Activated CD4-positive, alpha-beta T cell treated with anti-CD3 and anti-CD28 coated beads for 36 hours (primary cell): ENCODE results near the gene TECTB. TPM values are rescaled to one million over a fixed set of nuclear protein-coding genes. Genes with fewer than 3 reads are reported as not detected.

Experiments used
- ATAC-seq: fragments of 200-7000 bp; cut with Tn5 transposase; one replicate; pipeline ENCODE4 v1.10.0; 2021; ENCODE audit warnings: mild to moderate bottlenecking, moderate library complexity
- CTCF ChIA-PET: fragments of 350-600 bp; sonication (Branson Sonifier 250); formaldehyde crosslinking; loops from one replicate; lab custom pipeline; 2021; ENCODE audit warnings: antibody characterized with exemption; lab: Charles Lee
- POLR2A ChIA-PET: fragments of 350-600 bp; sonication (Branson Sonifier 250); formaldehyde crosslinking; loops from one replicate; lab custom pipeline; 2021; ENCODE audit warnings: antibody characterized with exemption, inconsistent platforms; lab: Charles Lee
- DNase-seq: peaks from one replicate; pipeline ENCODE4 v3.0.0-alpha.2; 2020
- H3K27ac Mint-ChIP-seq: one replicate; pipeline ENCODE4 v1.8.0; 2021; ENCODE audit warnings: mixed read lengths
- H3K27me3 Mint-ChIP-seq: one replicate; pipeline ENCODE4 v1.8.0; 2021; ENCODE audit warnings: mixed read lengths
- H3K36me3 Mint-ChIP-seq: one replicate; pipeline ENCODE4 v1.8.0; 2021; ENCODE audit warnings: low read depth, mixed read lengths
- H3K4me1 Mint-ChIP-seq: one replicate; pipeline ENCODE4 v1.8.0; 2021; ENCODE audit warnings: mixed read lengths
- H3K4me3 Mint-ChIP-seq: one replicate; pipeline ENCODE4 v1.8.0; 2021; ENCODE audit warnings: mild to moderate bottlenecking, moderate library complexity, mixed read lengths
- H3K9me3 Mint-ChIP-seq: one replicate; pipeline ENCODE4 v1.8.0; 2021; ENCODE audit warnings: low read depth, mixed read lengths
- intact Hi-C, 2 experiments: fragments of 100-400 bp; cut with DNase I in 1 of 2; cut with micrococcal nuclease in 1 of 2; formaldehyde crosslinking; loops; one replicate each; pipeline versions ENCODE4 v1.14.2 to v1.15.1; 2022 to 2024; cut with DNase I, micrococcal nuclease
- total RNA-seq, 2 experiments: library from RNA; stranded (reverse); gene quantifications; one replicate each; pipeline ENCODE4 v1.2.3, GENCODE V29; 2021

Gene TECTB
- total RNA-seq, 2 experiments from 2014 or later, result not detected

GRCh38 chr10:112336556-112337201 lies 53.5 kb downstream of the TECTB start:
- H3K4me3 Mint-ChIP-seq, result no peak overlapping the region
- POLR2A ChIA-PET, result interaction anchor here (0.6 kb wide), 1 partner anchor 12 kb away, joined by 3 read pairs; no protein-coding TSS in a partner anchor
- ATAC-seq (no peak), DNase-seq (no peak)
- H3K36me3 Mint-ChIP-seq, result no peaks in the 10 kb centered on the region
- intact Hi-C loops, result no loop called here
- H3K27ac Mint-ChIP-seq, result no peak overlapping the region
- H3K9me3 Mint-ChIP-seq, result no peaks in the 10 kb centered on the region
- CTCF ChIA-PET, result no interaction called here
- H3K4me1 Mint-ChIP-seq, result peaks cover 7% of the 10 kb centered on the region
- H3K27me3 Mint-ChIP-seq, result peaks cover 14% of the 10 kb centered on the region

DNA sequence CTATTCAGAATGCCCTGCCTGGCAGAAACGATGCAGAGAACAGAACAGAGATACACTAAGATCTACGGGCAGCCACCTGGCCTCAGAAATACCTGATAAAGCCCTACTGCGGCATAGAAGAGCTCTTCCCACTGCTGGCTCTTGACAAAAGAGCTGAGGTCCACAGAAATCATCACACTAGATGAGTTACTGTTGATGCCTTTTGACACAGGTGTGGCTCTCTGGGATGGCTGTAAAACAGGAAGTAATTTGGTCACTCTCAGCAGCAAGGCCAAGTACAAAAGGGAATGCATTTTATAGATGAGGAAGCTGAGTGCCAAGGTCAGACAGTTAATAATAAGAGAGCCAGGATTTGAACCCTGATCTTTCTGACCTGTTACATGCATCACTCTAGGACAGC lies 55.8 kb downstream of the TECTB start:
- ATAC-seq, result no peak
- no peak overlapping the region for H3K27ac Mint-ChIP-seq
- no peak for DNase-seq
- H3K36me3 Mint-ChIP-seq, result no peaks in the 10 kb centered on the region
- H3K4me1 Mint-ChIP-seq, result peaks cover 3% of the 10 kb centered on the region
- POLR2A ChIA-PET, result no interaction called here
- no peaks in the 10 kb centered on the region for H3K9me3 Mint-ChIP-seq
- intact Hi-C loops, result no loop called here
- peaks cover 14% of the 10 kb centered on the region for H3K27me3 Mint-ChIP-seq
- CTCF ChIA-PET, result interaction anchor here (1.6 kb wide), 1 partner anchor 13 kb away, joined by 3 read pairs; no protein-coding TSS in a partner anchor
- H3K4me3 Mint-ChIP-seq, result no peak overlapping the region

DNA sequence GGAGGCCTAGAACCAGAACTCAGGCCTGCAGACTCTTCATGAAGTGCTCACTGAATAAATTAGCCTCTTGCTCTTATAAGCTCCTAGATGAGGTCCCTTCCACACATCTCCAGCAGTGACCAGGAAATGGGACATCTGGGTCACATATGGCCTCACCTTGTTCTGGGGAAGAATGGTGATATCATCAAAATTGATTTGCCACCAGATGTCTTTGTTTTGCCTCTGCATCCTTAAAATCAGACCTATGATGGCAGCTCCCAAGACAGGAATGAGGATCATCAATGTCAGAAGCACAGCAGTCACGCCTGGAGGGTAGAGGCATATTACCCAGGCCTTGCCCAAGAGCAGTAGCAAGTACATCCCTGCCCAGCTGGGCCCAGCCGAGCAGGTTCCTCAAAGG lies 57.4 kb downstream of the TECTB start:
- DNase-seq, result no peak
- Mint-ChIP-seq H3K9me3 (no peaks in the 10 kb centered on the region), H3K36me3 (no peaks in the 10 kb centered on the region), H3K27ac (no peak overlapping the region), H3K27me3 (peaks cover 12% of the 10 kb centered on the region), H3K4me1 (peaks cover 3% of the 10 kb centered on the region), H3K4me3 (no peak overlapping the region)
- ChIA-PET CTCF (interaction anchor here (0.5 kb wide), 1 partner anchor 99 kb away, joined by 4 read pairs; no protein-coding TSS in a partner anchor), POLR2A (no interaction called here)
- no peak for ATAC-seq
- intact Hi-C loops, result no loop called here

DNA sequence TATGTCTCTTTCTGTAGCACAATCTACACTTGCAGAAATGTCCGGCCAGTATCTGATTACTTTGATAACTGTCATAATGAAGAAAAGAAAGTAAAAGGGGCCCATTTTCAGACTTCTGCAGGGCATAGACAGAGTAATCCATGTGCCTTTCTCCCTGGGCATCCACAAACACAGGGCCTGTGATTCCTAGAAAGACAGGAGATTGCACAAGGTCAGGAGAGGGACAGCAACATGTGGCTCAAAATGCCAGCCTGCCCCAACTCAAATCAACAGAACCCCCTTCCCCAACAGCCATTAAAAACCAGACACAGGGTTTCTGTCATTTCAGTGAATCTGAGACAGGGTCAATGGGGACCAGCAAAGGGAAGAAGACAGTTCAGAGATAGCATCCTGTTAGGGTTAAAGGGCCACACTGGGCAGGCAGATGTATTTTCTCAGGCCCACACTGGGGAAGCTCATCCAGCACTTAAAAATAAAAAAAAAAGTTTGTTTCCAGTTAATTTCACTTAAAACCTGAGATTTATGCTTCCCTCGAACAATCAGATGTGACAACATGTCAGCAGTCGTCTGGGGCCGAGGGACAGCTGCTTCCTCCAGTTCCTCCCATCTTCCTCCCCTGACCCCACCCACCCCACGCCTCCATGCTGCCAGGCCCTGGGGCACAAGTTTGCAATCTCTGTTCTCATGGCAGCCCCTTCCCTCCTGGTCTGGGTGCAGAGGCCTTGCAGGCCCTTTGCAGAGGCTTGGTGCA lies 60.0 kb downstream of the TECTB start:
- Mint-ChIP-seq H3K27me3 (peaks cover 2% of the 10 kb centered on the region), H3K4me3 (no peak overlapping the region), H3K9me3 (no peaks in the 10 kb centered on the region), H3K36me3 (no peaks in the 10 kb centered on the region), H3K27ac (no peak overlapping the region), H3K4me1 (no peaks in the 10 kb centered on the region)
- CTCF ChIA-PET, result interaction anchor here (0.5 kb wide), 1 partner anchor 89 kb away, joined by 5 read pairs; no protein-coding TSS in a partner anchor
- intact Hi-C loops, result no loop called here
- DNase-seq (no peak), ATAC-seq (no peak)
- POLR2A ChIA-PET, result no interaction called here

DNA sequence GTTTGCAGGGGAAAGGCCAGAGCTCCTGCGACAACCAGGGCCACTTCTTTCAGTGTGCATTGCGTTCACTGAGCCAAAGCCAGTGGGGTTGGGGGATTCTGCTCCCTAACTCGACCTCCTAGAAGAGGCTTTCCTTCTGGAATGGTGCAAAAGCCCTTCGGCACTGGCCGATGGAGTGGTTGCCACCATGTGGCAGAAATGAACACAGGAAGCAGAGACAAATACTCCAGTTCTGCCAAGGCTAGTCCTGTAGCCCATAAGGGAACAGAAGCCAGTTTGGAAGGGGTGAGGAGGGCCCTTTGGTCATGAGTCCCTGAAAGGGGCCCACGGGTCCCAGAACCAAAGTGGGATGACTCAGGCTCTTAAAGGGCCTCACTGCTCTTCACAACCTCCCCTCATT lies 61.1 kb downstream of the TECTB start:
- no peak overlapping the region for H3K4me3 Mint-ChIP-seq
- intact Hi-C loops, result no loop called here
- peaks cover 2% of the 10 kb centered on the region for H3K27me3 Mint-ChIP-seq
- ChIA-PET CTCF (no interaction called here), POLR2A (no interaction called here)
- DNase-seq (no peak), ATAC-seq (no peak)
- H3K9me3 Mint-ChIP-seq, result no peaks in the 10 kb centered on the region
- H3K27ac Mint-ChIP-seq, result no peak overlapping the region
- H3K4me1 Mint-ChIP-seq, result no peaks in the 10 kb centered on the region
- no peaks in the 10 kb centered on the region for H3K36me3 Mint-ChIP-seq

DNA sequence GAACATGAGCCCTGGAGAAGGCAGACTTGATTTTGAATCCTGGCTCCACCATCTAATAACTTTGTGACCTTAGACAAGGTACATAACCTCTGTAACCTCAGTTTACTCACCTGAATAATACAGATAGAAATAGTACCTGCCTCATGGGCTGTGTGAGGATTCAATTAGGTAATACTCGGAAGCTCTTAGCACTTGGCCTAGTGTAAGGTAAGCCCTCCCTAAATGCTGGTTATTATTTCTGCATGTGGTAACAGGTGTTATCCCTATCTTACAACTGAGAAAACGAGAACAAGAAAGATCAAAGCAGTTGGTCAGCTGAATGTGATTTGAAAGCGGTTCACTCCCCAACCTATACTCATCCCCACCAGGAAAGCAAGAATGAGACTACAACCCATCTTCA lies 62.0 kb downstream of the TECTB start:
- Mint-ChIP-seq H3K36me3 (no peaks in the 10 kb centered on the region), H3K27me3 (no peaks in the 10 kb centered on the region), H3K4me3 (no peak overlapping the region), H3K4me1 (no peaks in the 10 kb centered on the region), H3K27ac (no peak overlapping the region), H3K9me3 (no peaks in the 10 kb centered on the region)
- ATAC-seq, result no peak
- ChIA-PET CTCF (no interaction called here), POLR2A (no interaction called here)
- no peak for DNase-seq
- intact Hi-C loops, result no loop called here

GRCh38 chr10:112345743-112346142 lies 62.5 kb downstream of the TECTB start:
- CTCF ChIA-PET, result no interaction called here
- H3K4me1 Mint-ChIP-seq, result no peaks in the 10 kb centered on the region
- H3K4me3 Mint-ChIP-seq, result no peak overlapping the region
- intact Hi-C loops, result no loop called here
- no peaks in the 10 kb centered on the region for H3K27me3 Mint-ChIP-seq
- DNase-seq (no peak), ATAC-seq (no peak)
- H3K36me3 Mint-ChIP-seq, result no peaks in the 10 kb centered on the region
- no peaks in the 10 kb centered on the region for H3K9me3 Mint-ChIP-seq
- POLR2A ChIA-PET, result no interaction called here
- no peak overlapping the region for H3K27ac Mint-ChIP-seq

- Mint-ChIP-seq H3K9me3 (no peaks in the 10 kb centered on the region), H3K27ac (no peak overlapping the region), H3K36me3 (no peaks in the 10 kb centered on the region), H3K4me1 (no peaks in the 10 kb centered on the region), H3K4me3 (no peak overlapping the region), H3K27me3 (no peaks in the 10 kb centered on the region)
- intact Hi-C loops, result no loop called here
- ATAC-seq (no peak), DNase-seq (no peak)
- ChIA-PET CTCF (interaction anchor here (0.8 kb wide), 1 partner anchor 18 kb away, joined by 3 read pairs; no protein-coding TSS in a partner anchor), POLR2A (no interaction called here)
These were observed 63.6 kb downstream of the TECTB start for GRCh38 chr10:112346774-112347173.

GRCh38 chr10:112347709-112348671 lies 64.8 kb downstream of the TECTB start:
- Mint-ChIP-seq H3K4me3 (no peak overlapping the region), H3K4me1 (no peaks in the 10 kb centered on the region), H3K27me3 (no peaks in the 10 kb centered on the region), H3K36me3 (no peaks in the 10 kb centered on the region), H3K27ac (no peak overlapping the region), H3K9me3 (no peaks in the 10 kb centered on the region)
- intact Hi-C loops, result no loop called here
- DNase-seq (no peak), ATAC-seq (no peak)
- ChIA-PET CTCF (no interaction called here), POLR2A (interaction anchor here (0.6 to 1.0 kb wide), 2 partner anchors 12 to 16 kb away, joined by 3 read pairs; no protein-coding TSS in a partner anchor)

GRCh38 chr10:112348759-112349158 lies 65.6 kb downstream of the TECTB start:
- no peaks in the 10 kb centered on the region for H3K27me3 Mint-ChIP-seq
- no peak overlapping the region for H3K27ac Mint-ChIP-seq
- H3K36me3 Mint-ChIP-seq, result no peaks in the 10 kb centered on the region
- H3K9me3 Mint-ChIP-seq, result no peaks in the 10 kb centered on the region
- ChIA-PET POLR2A (interaction anchor here (1.0 kb wide), 1 partner anchor 15 kb away, joined by 3 read pairs; no protein-coding TSS in a partner anchor), CTCF (interaction anchor here (0.7 to 1.0 kb wide), 2 partner anchors 26 to 618 kb away, joined by 3 to 7 read pairs; no protein-coding TSS in a partner anchor)
- no peaks in the 10 kb centered on the region for H3K4me1 Mint-ChIP-seq
- no peak for ATAC-seq
- DNase-seq, result no peak
- intact Hi-C loops, result no loop called here
- no peak overlapping the region for H3K4me3 Mint-ChIP-seq

- ATAC-seq (no peak), DNase-seq (no peak)
- no peak overlapping the region for H3K27ac Mint-ChIP-seq
- no peak overlapping the region for H3K4me3 Mint-ChIP-seq
- CTCF ChIA-PET, result interaction anchor here (1.0 to 1.3 kb wide), 2 partner anchors 11 to 26 kb away, joined by 3 to 7 read pairs; no protein-coding TSS in a partner anchor
- H3K27me3 Mint-ChIP-seq, result no peaks in the 10 kb centered on the region
- no peaks in the 10 kb centered on the region for H3K36me3 Mint-ChIP-seq
- POLR2A ChIA-PET, result no interaction called here
- no peaks in the 10 kb centered on the region for H3K9me3 Mint-ChIP-seq
- intact Hi-C loops, result no loop called here
- no peaks in the 10 kb centered on the region for H3K4me1 Mint-ChIP-seq
These were observed 66.4 kb downstream of the TECTB start for GRCh38 chr10:112349521-112350085.
